ENCODE data around the gene ZNF526. TPM values are rescaled to one million over a fixed set of nuclear protein-coding genes. Genes with fewer than 3 reads are reported as not detected.

Gene ZNF526
- total and polyA plus RNA-seq, 9 of the 15 experiments (the other 6 are each of a cell fraction or from before 2014, with no cell fraction given): 1.3 to 17.9 (median 6.2) TPM

- TF ChIP-seq AFF4 (CRISPR knock-in tag; IDR thresholded peaks at IDR 0.05) (peak; percentile 27; the same call in 1 of the 2 replicates), ARID2 (IDR thresholded peaks at IDR 0.05) (no peak; the same call in none of the 2 replicates), NFATC3 (IDR thresholded peaks at IDR 0.05) (no peak), HDAC1 (IDR thresholded peaks at IDR 0.05) (peak in 1 of 2 experiments; percentile 88; a peak in 2 of 4 replicates), CBX8 (IDR thresholded peaks at IDR 0.05; ENCODE audit: borderline replicate concordance, extremely low read depth, low read depth, low read length, poor library complexity, severe bottlenecking) (no peak), ZFP36 (IDR thresholded peaks at IDR 0.05; ENCODE audit: low read depth, low read length, partially characterized antibody) (no peak), ZNF253 (CRISPR knock-in tag; conservative IDR thresholded peaks at IDR 0.05) (no peak), MEIS2 (IDR thresholded peaks at IDR 0.05; ENCODE audit: partially characterized antibody) (peak; percentile 85), ZNF444 (CRISPR knock-in tag; IDR thresholded peaks at IDR 0.05) (no peak), ZBTB26 (CRISPR knock-in tag; IDR thresholded peaks at IDR 0.05) (peak; percentile 94), PURB (CRISPR knock-in tag; IDR thresholded peaks at IDR 0.05; ENCODE audit: low read depth) (no peak), HMGN3 (IDR thresholded peaks at IDR 0.05; ENCODE audit: borderline replicate concordance, extremely low read depth, insufficient read length, low read depth, low read length) (no peak), ZNF639 (CRISPR knock-in tag; conservative IDR thresholded peaks at IDR 0.05 in 1 of 2, IDR thresholded peaks at IDR 0.05 in 1 of 2) (no peak), SMARCA4 (IDR thresholded peaks at IDR 0.05) (peak; percentile 43; the same call in 1 of the 2 replicates), NR2C2 (CRISPR knock-in tag; IDR thresholded peaks at IDR 0.05) (no peak), NR2C2 (tag; IDR thresholded peaks at IDR 0.05) (0 out of 2 replicates have a peak, but pooled peaks have one; percentile 52), ZNF212 (CRISPR knock-in tag; IDR thresholded peaks at IDR 0.05) (no peak), YBX1 (IDR thresholded peaks at IDR 0.05) (no peak), SLC30A9 (CRISPR knock-in tag; IDR thresholded peaks at IDR 0.05) (no peak), ZNF24 (IDR thresholded peaks at IDR 0.05) (no peak), RB1 (IDR thresholded peaks at IDR 0.05; ENCODE audit: low read depth) (no peak), SNRNP70 (optimal IDR thresholded peaks at IDR 0.05; ENCODE audit: low read depth, low read length) (no peak)
Observed at GRCh38 chr19:42269478-42270345, 49.6 kb downstream of the ZNF526 start (continued).

Measured in K562 (cell line).